HepG2 (cell line): Measurements from ENCODE around the gene ZNF175. TPM values are rescaled to one million over a fixed set of nuclear protein-coding genes. Genes with fewer than 3 reads are reported as not detected.

Experiments
- ATAC-seq: fragments of 200-7000 bp; cut with Tn5 transposase; 3 replicates; pipeline ENCODE4 v1.9.1; 2020; ENCODE audit warnings: mild to moderate bottlenecking, moderate library complexity
- BruUV-seq: library from RNA; stranded (reverse); fragments of 400-500 nt; replicated peaks from 2 replicates; lab custom pipeline; 2021; lab: Mats Ljungman, UMichigan
- CTCF ChIA-PET: fragments of 300-600 bp; formaldehyde crosslinking; extraction: SDS; loops from one replicate; lab custom pipeline; 2021; ENCODE audit warnings: low total read pairs, inconsistent platforms, low intra/inter-chr PET ratio; lab: Yijun Ruan, JAX
- POLR2A ChIA-PET: fragments of 350-600 bp; sonication (Branson Sonifier 250); formaldehyde crosslinking; loops from one replicate; lab custom pipeline; 2020; ENCODE audit warnings: antibody characterized with exemption, inconsistent platforms; lab: Yijun Ruan, JAX
- DNase-seq: peaks from one replicate; pipeline ENCODE4 v3.0.0-alpha.2; 2015; ENCODE audit warnings: low spot score
- FAIRE-seq: peaks from 3 replicates; lab custom pipeline; 2011; peaks lifted over from hg19 to GRCh38; lab: Jason Lieb, UNC
- H2AFZ ChIP-seq: one replicate; pipeline ENCODE4 v1.6.1; 2011; ENCODE audit warnings: low read length, inconsistent platforms
- H3K27ac ChIP-seq: fragments of 300-600 bp; 3 replicates; pipeline ENCODE4 v1.8.0; 2011; ENCODE audit warnings: mixed run types, mild to moderate bottlenecking, mixed read lengths, low read length, inconsistent platforms; ENCODE audit not compliant: insufficient read depth; ENCODE audit errors: extremely low read length
- H3K27me3 ChIP-seq, 2 experiments: fragments of 200-600 bp in 1 of 2; 2 replicates in 1 of 2; 3 replicates in 1 of 2; pipeline versions ENCODE4 v1.6.0 to v1.8.0; 2011; ENCODE audit warnings: low read length in 2 of 2, mild to moderate bottlenecking in 2 of 2, moderate library complexity in 2 of 2, inconsistent platforms in 1 of 2; ENCODE audit not compliant: insufficient read depth in 2 of 2, control insufficient read depth in 1 of 2
- H3K36me3 ChIP-seq, 2 experiments: fragments of 200-600 bp in 1 of 2; replicated peaks in 1 of 2; 2 replicates in 1 of 2; 3 replicates in 1 of 2; pipeline versions ENCODE4 v1.5.1 to v1.8.0; 2011; ENCODE audit warnings: low read length in 2 of 2, inconsistent platforms in 1 of 2; ENCODE audit not compliant: insufficient read depth in 2 of 2, control insufficient read depth in 1 of 2
- H3K4me1 ChIP-seq: 2 replicates; pipeline ENCODE4 v1.5.1; 2012; ENCODE audit warnings: low read length, inconsistent platforms; ENCODE audit not compliant: insufficient read depth
- H3K4me2 ChIP-seq: 2 replicates; pipeline ENCODE4 v1.6.0; 2011; ENCODE audit warnings: low read depth, low read length, inconsistent platforms
- H3K4me3 ChIP-seq, 3 experiments: fragments of 200-600 bp in 1 of 3; sonication (generic), shearing (Covaris generic) in 1 of 3; replicated peaks in 1 of 3; 2 replicates each; pipeline ENCODE4 v1.5.1; 2011 to 2016; ENCODE audit warnings: low read length in 3 of 3, inconsistent platforms in 2 of 3, low read depth in 2 of 3, mild to moderate bottlenecking in 2 of 3, control low read depth in 1 of 3, mixed read lengths in 1 of 3; ENCODE audit not compliant: insufficient read depth in 1 of 3
- H3K79me2 ChIP-seq: one replicate; pipeline ENCODE4 v1.6.1; 2011; ENCODE audit warnings: low read length, inconsistent platforms; ENCODE audit not compliant: insufficient read depth
- H3K9ac ChIP-seq: 2 replicates; pipeline ENCODE4 v1.6.0; 2011; ENCODE audit warnings: mild to moderate bottlenecking, low read depth, low read length, inconsistent platforms; ENCODE audit not compliant: insufficient read depth
- H3K9me3 ChIP-seq: 2 replicates; pipeline ENCODE4 v1.5.1; 2012; ENCODE audit warnings: mild to moderate bottlenecking, low read length
- H4K20me1 ChIP-seq: 2 replicates; pipeline ENCODE4 v1.6.0; 2011; ENCODE audit warnings: inconsistent platforms, mild to moderate bottlenecking, low read length, moderate library complexity; ENCODE audit not compliant: insufficient read depth
- CCDC6 ChIP-seq: sonication (generic); formaldehyde crosslinking; IDR thresholded peaks from 2 replicates; pipeline ENCODE4 v1.8.1; 2022; ENCODE audit warnings: mild to moderate bottlenecking, missing genetic modification reagents, moderate library complexity
- DRAP1 ChIP-seq: IDR thresholded peaks from 2 replicates; pipeline ENCODE4 v1.6.1; 2016; ENCODE audit warnings: missing genetic modification reagents, missing compliant biosample characterization
- ELF1 ChIP-seq: sonication (generic); formaldehyde crosslinking; IDR thresholded peaks from 2 replicates; pipeline ENCODE4 v1.4.0; 2020; ENCODE audit warnings: missing genetic modification reagents
- PRMT3 ChIP-seq: sonication (generic); formaldehyde crosslinking; IDR thresholded peaks from 2 replicates; pipeline ENCODE4 v1.8.1; 2022; ENCODE audit warnings: low read depth, mild to moderate bottlenecking, moderate library complexity, missing genetic modification reagents, borderline replicate concordance
- ZSCAN21 ChIP-seq: sonication (generic); formaldehyde crosslinking; IDR thresholded peaks from 2 replicates; pipeline ENCODE4 v1.8.0; 2022; ENCODE audit warnings: mild to moderate bottlenecking, missing genetic modification reagents, moderate library complexity, borderline replicate concordance
- WGBS: methylation state at CpG from one replicate; pipeline ENCODE4 v1.1.6; 2017; ENCODE audit warnings: low lambda C conversion rate; 5-methylcytosine and 5-hydroxymethylcytosine counted together
- in situ Hi-C: cut with HindIII; loops from 2 replicates; pipeline ENCODE4 v1.10.0; 2017; ENCODE audit warnings: low pct_unique_long_range_greater_than_20kb; ENCODE audit not compliant: extremely low pct_ligation_motif_present
- intact Hi-C: fragments of 100-400 bp; cut with micrococcal nuclease; formaldehyde crosslinking; loops from one replicate; pipeline ENCODE4 v1.10.0; 2022; ENCODE audit not compliant: unreplicated experiment
- polyA plus RNA-seq, 8 experiments: library from polyadenylated mRNA; depleted of rRNA in 3 of 8; stranded (reverse) in 7 of 8; unstranded in 1 of 8; fragments of >200 nt; fragmentation: Illumina TruSeq in 4 of 8; extraction: Trizol in 4 of 8; gene quantifications; 2 replicates each; pipeline versions ENCODE4 v1.2.1 to v1.2.3, GENCODE V29; 2011 to 2016; ENCODE audit warnings: low read depth in 4 of 8, missing spikeins in 1 of 8, mixed read lengths in 1 of 8; ENCODE audit not compliant: insufficient read depth in 1 of 8
- total RNA-seq, 5 experiments: library from RNA; depleted of rRNA; stranded (reverse); fragments of >200 nt; fragmentation: Illumina TruSeq; extraction: Trizol; gene quantifications; 2 replicates each; pipeline ENCODE4 v1.2.3, GENCODE V29; 2016; ENCODE audit warnings: low read depth in 1 of 5
- TF ChIP-seq, protein P1 (sequence below): fragments of 450-650 bp; IDR thresholded peaks from 2 replicates; pipeline ENCODE4 v1.6.1; 2017; ENCODE audit warnings: mild to moderate bottlenecking

The ZNF175 gene
- total and polyA plus RNA-seq, 2 of the 13 experiments (the other 11 are each of a cell fraction or from before 2014, with no cell fraction given), result 1.2 to 1.5 TPM

- H3K4me2 ChIP-seq, result no peak overlapping the region
- BruUV-seq, result no TSS peak
Observed at GRCh38 chr19:51549533-51550324, 21.4 kb upstream of the ZNF175 start.

More at GRCh38 chr19:51549533-51550324, 21.4 kb upstream of the ZNF175 start:
- Histone ChIP-seq H3K36me3 (no peaks in the 10 kb centered on the region), H4K20me1 (peaks cover 9% of the 10 kb centered on the region), H3K27me3 (no peaks in the 10 kb centered on the region; a peak in 2 of 5 replicates), H3K4me1 (no peaks in the 10 kb centered on the region), H2AFZ (no peak overlapping the region), H3K9me3 (no peaks in the 10 kb centered on the region), H3K79me2 (no peaks in the 10 kb centered on the region), H3K4me3 (no peak overlapping the region), H3K27ac (no peak overlapping the region), H3K9ac (no peak overlapping the region)
- ATAC-seq (no peak), DNase-seq (no peak), FAIRE-seq (no peak)
- in situ Hi-C loops, result no loop called here
- intact Hi-C loops, result no loop called here
- POLR2A ChIA-PET, result no interaction called here
- 14% methylated on average over 4 of the region's 8 CpGs for WGBS
- CTCF ChIA-PET, result no interaction called here
- TF ChIP-seq ZSCAN21 (no peak), PRMT3 (CRISPR knock-in tag) (no peak), DRAP1 (no peak), CCDC6 (no peak), ELF1 (CRISPR knock-in tag) (no peak)
- TF ChIP-seq, protein P1, sequence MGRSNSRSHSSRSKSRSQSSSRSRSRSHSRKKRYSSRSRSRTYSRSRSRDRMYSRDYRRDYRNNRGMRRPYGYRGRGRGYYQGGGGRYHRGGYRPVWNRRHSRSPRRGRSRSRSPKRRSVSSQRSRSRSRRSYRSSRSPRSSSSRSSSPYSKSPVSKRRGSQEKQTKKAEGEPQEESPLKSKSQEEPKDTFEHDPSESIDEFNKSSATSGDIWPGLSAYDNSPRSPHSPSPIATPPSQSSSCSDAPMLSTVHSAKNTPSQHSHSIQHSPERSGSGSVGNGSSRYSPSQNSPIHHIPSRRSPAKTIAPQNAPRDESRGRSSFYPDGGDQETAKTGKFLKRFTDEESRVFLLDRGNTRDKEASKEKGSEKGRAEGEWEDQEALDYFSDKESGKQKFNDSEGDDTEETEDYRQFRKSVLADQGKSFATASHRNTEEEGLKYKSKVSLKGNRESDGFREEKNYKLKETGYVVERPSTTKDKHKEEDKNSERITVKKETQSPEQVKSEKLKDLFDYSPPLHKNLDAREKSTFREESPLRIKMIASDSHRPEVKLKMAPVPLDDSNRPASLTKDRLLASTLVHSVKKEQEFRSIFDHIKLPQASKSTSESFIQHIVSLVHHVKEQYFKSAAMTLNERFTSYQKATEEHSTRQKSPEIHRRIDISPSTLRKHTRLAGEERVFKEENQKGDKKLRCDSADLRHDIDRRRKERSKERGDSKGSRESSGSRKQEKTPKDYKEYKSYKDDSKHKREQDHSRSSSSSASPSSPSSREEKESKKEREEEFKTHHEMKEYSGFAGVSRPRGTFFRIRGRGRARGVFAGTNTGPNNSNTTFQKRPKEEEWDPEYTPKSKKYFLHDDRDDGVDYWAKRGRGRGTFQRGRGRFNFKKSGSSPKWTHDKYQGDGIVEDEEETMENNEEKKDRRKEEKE, result no peak
